Measurements from ENCODE around the gene ZIC1. TPM values are rescaled to one million over a fixed set of nuclear protein-coding genes. Genes with fewer than 3 reads are reported as not detected.

ZIC1 gene
- total RNA-seq, 1 experiment from 2014 or later, result not detected

DNA sequence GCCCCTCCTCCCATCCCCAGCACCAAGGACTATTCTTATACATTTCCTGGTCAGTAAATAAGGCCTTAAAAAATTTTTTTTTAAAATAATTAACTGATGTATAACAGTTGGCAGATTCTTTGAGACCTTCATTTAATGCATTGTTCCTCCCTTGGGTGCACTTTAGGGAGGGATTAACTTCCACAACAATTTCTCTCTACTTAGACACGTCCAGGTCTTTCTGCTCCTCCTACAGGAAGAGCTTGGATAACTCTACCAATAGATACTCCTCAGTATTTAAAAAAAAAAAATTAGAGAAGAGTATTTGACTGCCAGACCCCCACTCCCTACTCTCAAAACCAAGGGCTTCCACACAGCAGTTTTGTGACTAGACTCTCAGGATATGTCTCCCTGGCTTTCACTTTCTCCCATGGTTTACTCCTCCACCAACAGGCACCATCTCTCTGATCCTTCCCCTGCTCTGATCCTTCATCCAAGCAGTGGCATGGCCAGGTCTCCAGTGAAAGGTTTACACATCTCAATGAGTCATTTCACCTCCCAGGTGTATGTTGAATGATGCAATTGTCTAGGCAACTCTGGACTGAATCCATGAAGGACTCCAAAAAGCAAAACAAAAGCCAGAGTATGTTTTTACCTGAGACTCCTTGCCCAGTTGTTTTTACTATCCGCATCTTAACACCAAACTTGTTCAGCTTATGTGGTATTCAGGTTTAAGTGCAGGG, 10.2 kb upstream of the ZIC1 start:
- ChIA-PET POLR2A (ENCODE audit: unreplicated experiment) (no interaction called here), CTCF (no interaction called here)
- H3K36me3 ChIP-seq (ENCODE audit: low read depth, low read length), result no peaks in the 10 kb centered on the region
- H3F3A ChIP-seq (ENCODE audit: low read length, unreplicated experiment), result no peaks in the 10 kb centered on the region
- no TSS peak for BruUV-seq (replicated peaks)
- no peaks in the 10 kb centered on the region for H3K79me2 ChIP-seq (ENCODE audit: low read length)
- H3K27ac ChIP-seq (ENCODE audit: low read length), result no peak overlapping the region
- DNase-seq (peak; percentile 44), ATAC-seq (no peak)
- TF ChIP-seq, protein P1, sequence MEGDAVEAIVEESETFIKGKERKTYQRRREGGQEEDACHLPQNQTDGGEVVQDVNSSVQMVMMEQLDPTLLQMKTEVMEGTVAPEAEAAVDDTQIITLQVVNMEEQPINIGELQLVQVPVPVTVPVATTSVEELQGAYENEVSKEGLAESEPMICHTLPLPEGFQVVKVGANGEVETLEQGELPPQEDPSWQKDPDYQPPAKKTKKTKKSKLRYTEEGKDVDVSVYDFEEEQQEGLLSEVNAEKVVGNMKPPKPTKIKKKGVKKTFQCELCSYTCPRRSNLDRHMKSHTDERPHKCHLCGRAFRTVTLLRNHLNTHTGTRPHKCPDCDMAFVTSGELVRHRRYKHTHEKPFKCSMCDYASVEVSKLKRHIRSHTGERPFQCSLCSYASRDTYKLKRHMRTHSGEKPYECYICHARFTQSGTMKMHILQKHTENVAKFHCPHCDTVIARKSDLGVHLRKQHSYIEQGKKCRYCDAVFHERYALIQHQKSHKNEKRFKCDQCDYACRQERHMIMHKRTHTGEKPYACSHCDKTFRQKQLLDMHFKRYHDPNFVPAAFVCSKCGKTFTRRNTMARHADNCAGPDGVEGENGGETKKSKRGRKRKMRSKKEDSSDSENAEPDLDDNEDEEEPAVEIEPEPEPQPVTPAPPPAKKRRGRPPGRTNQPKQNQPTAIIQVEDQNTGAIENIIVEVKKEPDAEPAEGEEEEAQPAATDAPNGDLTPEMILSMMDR (conservative IDR thresholded peaks at IDR 0.05; ENCODE audit: low read depth, low read length), result no peak
- no peak for TF ChIP-seq EZH2phosphoT487 (IDR thresholded peaks at IDR 0.05; ENCODE audit: borderline replicate concordance, low read length)
- TF ChIP-seq EZH2 (IDR thresholded peaks at IDR 0.05; ENCODE audit: low read length, unreplicated experiment), result no peak
- H3K9me2 ChIP-seq (replicated peaks; ENCODE audit: low read length), result no peaks in the 10 kb centered on the region
- intact Hi-C loops (cut with micrococcal nuclease), result no loop called here
- H4K20me1 ChIP-seq (ENCODE audit: low read length), result no peaks in the 10 kb centered on the region
- no peaks in the 10 kb centered on the region for H3K4me1 ChIP-seq (ENCODE audit: insufficient read depth, low read length)
- H3K4me3 ChIP-seq (ENCODE audit: low read length), result no peak overlapping the region
- H3K9ac ChIP-seq (ENCODE audit: low read length), result no peak overlapping the region
- no peaks in the 10 kb centered on the region for H3K9me3 ChIP-seq (ENCODE audit: low read length)
- H3K4me2 ChIP-seq (ENCODE audit: low read length), result no peak overlapping the region
- H2AFZ ChIP-seq (ENCODE audit: low read length), result no peak overlapping the region
- peaks cover 49% of the 10 kb centered on the region for H3K27me3 ChIP-seq (ENCODE audit: low read length)

DNA sequence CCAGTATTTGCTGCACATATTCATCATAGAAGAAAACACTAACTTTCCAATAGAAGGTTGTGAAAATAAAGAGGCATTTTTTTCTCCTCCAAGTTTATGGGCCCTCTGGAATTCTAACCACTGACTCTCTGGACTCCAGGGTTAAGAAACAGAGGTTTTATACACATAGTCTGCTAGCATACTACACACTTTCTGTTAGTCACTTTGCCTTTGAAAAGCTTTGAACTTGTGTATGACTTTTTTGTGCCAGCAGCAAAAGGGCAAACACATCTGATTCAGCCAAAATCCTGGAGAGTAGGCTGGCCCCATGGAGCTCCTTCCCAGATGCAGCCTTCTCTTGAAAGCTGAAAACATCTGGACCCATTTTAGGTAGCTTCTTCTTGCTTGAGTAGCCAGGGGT, 9.1 kb upstream of the ZIC1 start:
- BruUV-seq (replicated peaks), result no TSS peak
- DNase-seq, result no peak
- Histone ChIP-seq H3K36me3 (ENCODE audit: low read depth, low read length) (no peaks in the 10 kb centered on the region), H2AFZ (ENCODE audit: low read length) (no peak overlapping the region), H3K27ac (ENCODE audit: low read length) (no peak overlapping the region), H3K9me3 (ENCODE audit: low read length) (no peaks in the 10 kb centered on the region), H3F3A (ENCODE audit: low read length, unreplicated experiment) (no peaks in the 10 kb centered on the region), H3K9ac (ENCODE audit: low read length) (no peak overlapping the region), H3K4me1 (ENCODE audit: insufficient read depth, low read length) (no peaks in the 10 kb centered on the region), H4K20me1 (ENCODE audit: low read length) (no peaks in the 10 kb centered on the region), H3K4me3 (ENCODE audit: low read length) (no peak overlapping the region), H3K27me3 (ENCODE audit: low read length) (peaks cover 49% of the 10 kb centered on the region), H3K9me2 (replicated peaks; ENCODE audit: low read length) (no peaks in the 10 kb centered on the region), H3K4me2 (ENCODE audit: low read length) (no peak overlapping the region), H3K79me2 (ENCODE audit: low read length) (no peaks in the 10 kb centered on the region)
- ChIA-PET CTCF (no interaction called here), POLR2A (ENCODE audit: unreplicated experiment) (no interaction called here)
- intact Hi-C loops (cut with micrococcal nuclease), result no loop called here
- ATAC-seq, result no peak
- TF ChIP-seq, protein P1 (conservative IDR thresholded peaks at IDR 0.05; ENCODE audit: low read depth, low read length), result no peak
- TF ChIP-seq EZH2 (IDR thresholded peaks at IDR 0.05; ENCODE audit: low read length, unreplicated experiment) (no peak), EZH2phosphoT487 (IDR thresholded peaks at IDR 0.05; ENCODE audit: borderline replicate concordance, low read length) (no peak)

DNA sequence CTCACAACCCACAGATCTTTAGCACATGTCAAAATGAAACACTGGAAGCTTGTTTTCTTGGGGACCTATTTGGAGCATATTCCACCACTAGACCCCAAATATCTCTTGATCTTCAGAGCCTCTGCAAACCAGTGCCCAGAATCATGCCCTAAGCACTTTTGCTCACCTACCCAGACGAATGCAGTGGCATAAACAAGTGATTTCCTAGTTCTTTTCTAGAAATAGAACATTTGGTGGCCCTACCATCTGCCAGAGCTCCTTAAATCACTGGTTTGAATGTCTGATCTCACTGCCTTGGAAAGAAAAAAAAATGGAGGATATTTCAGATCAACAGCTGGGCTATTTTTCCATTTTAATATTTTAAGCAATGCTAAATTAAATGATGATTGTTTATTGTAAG, 8.2 kb upstream of the ZIC1 start:
- ATAC-seq, result no peak
- TF ChIP-seq EZH2 (IDR thresholded peaks at IDR 0.05; ENCODE audit: low read length, unreplicated experiment) (no peak), EZH2phosphoT487 (IDR thresholded peaks at IDR 0.05; ENCODE audit: borderline replicate concordance, low read length) (no peak)
- TF ChIP-seq, protein P1 (conservative IDR thresholded peaks at IDR 0.05; ENCODE audit: low read depth, low read length), result no peak
- intact Hi-C loops (cut with micrococcal nuclease), result no loop called here
- H4K20me1 ChIP-seq (ENCODE audit: low read length), result no peaks in the 10 kb centered on the region
- no peaks in the 10 kb centered on the region for H3K36me3 ChIP-seq (ENCODE audit: low read depth, low read length)
- no peak for DNase-seq
- H3K4me1 ChIP-seq (ENCODE audit: insufficient read depth, low read length), result no peaks in the 10 kb centered on the region
- no peak overlapping the region for H3K4me3 ChIP-seq (ENCODE audit: low read length)
- POLR2A ChIA-PET (ENCODE audit: unreplicated experiment), result no interaction called here
- CTCF ChIA-PET, result no interaction called here
- no peaks in the 10 kb centered on the region for H3K9me2 ChIP-seq (replicated peaks; ENCODE audit: low read length)
- no peaks in the 10 kb centered on the region for H3F3A ChIP-seq (ENCODE audit: low read length, unreplicated experiment)
- H2AFZ ChIP-seq (ENCODE audit: low read length), result no peak overlapping the region
- no peaks in the 10 kb centered on the region for H3K79me2 ChIP-seq (ENCODE audit: low read length)
- BruUV-seq (replicated peaks), result no TSS peak
- no peak overlapping the region for H3K27ac ChIP-seq (ENCODE audit: low read length)
- H3K9ac ChIP-seq (ENCODE audit: low read length), result no peak overlapping the region
- H3K9me3 ChIP-seq (ENCODE audit: low read length), result no peaks in the 10 kb centered on the region
- H3K4me2 ChIP-seq (ENCODE audit: low read length), result no peak overlapping the region
- peaks cover 49% of the 10 kb centered on the region for H3K27me3 ChIP-seq (ENCODE audit: low read length)
